Keratinocyte (primary cell): ENCODE data around the gene CDH16.

Source experiments
- CTCF ChIP-seq, 3 experiments: IDR thresholded peaks in 1 of 3; conservative IDR thresholded peaks in 1 of 3; optimal IDR thresholded peaks in 1 of 3; 2 replicates in 2 of 3; 3 replicates in 1 of 3; pipeline versions ENCODE3 to v1.5.1; 2011; ENCODE audit warnings: low read length in 3 of 3, mild to moderate bottlenecking in 3 of 3, moderate library complexity in 2 of 3, control low read depth in 1 of 3, inconsistent platforms in 1 of 3; ENCODE audit not compliant: insufficient read depth in 2 of 3; ENCODE audit errors: extremely low read depth in 1 of 3
- EZH2 ChIP-seq: IDR thresholded peaks from one replicate; pipeline ENCODE4 v1.6.1; 2012; ENCODE audit warnings: inconsistent platforms, mild to moderate bottlenecking, low read length, moderate library complexity

GRCh38 chr16:66944054-66944441, 25.4 kb upstream of the CDH16 start:
- no peak for TF ChIP-seq CTCF (optimal IDR thresholded peaks at IDR 0.05 in 1 of 3, IDR thresholded peaks at IDR 0.05 in 1 of 3, conservative IDR thresholded peaks at IDR 0.05 in 1 of 3; ENCODE audit: extremely low read depth in 1 of 3, insufficient read depth in 2 of 3, low read length in 3 of 3)
- TF ChIP-seq EZH2: no peak
